HCT116 (cell line): ENCODE results near the gene TCF15.
A peak's percentile ranks its signal among the peaks of the same experiment; 100 is the strongest.

Source experiments
- CTCF ChIP-seq, 3 experiments: fragments of 200-600 bp in 1 of 3; sonication (generic) in 1 of 3; IDR thresholded peaks in 2 of 3; conservative IDR thresholded peaks in 1 of 3; 2 replicates each; pipeline ENCODE4 v1.5.1; 2012 to 2017; ENCODE audit warnings: low read depth in 2 of 3, low read length in 2 of 3, antibody characterized with exemption in 1 of 3, borderline replicate concordance in 1 of 3, control low read depth in 1 of 3, mild to moderate bottlenecking in 1 of 3, mixed read lengths in 1 of 3, mixed run types in 1 of 3, moderate library complexity in 1 of 3; ENCODE audit not compliant: insufficient read depth in 1 of 3
- POLR2AphosphoS5 ChIP-seq: IDR thresholded peaks from 2 replicates; pipeline ENCODE4 v1.6.1; 2011; ENCODE audit warnings: mild to moderate bottlenecking, low read depth, low read length, moderate library complexity

- TF ChIP-seq CTCF (IDR thresholded peaks at IDR 0.05 in 2 of 3, conservative IDR thresholded peaks at IDR 0.05 in 1 of 3; ENCODE audit: borderline replicate concordance in 1 of 3, insufficient read depth in 1 of 3, low read depth in 2 of 3, low read length in 2 of 3) (peak; percentile 26 to 78 (median 67); a peak in 5 of 6 replicates), POLR2AphosphoS5 (0 out of 2 replicates have a peak, but pooled peaks have one; percentile 20)
Measured at GRCh38 chr20:577167-577791, 32.8 kb downstream of the TCF15 start.
